SK-N-SH treated with all-trans-retinoic acid at 6 μM for 48 hours (cell line): ENCODE measurements around the gene CXCR6.

Source experiments
- CREB5 ChIP-seq: fragments of 250-450 bp; sonication (Bioruptor Pico); IDR thresholded peaks from 2 replicates; pipeline ENCODE4 v1.5.1; 2020; ENCODE audit warnings: low read depth, mild to moderate bottlenecking, moderate library complexity
- PATZ1 ChIP-seq: fragments of 250-450 bp; sonication (Bioruptor Pico); IDR thresholded peaks from 2 replicates; pipeline ENCODE4 v1.8.0; 2020; ENCODE audit warnings: mild to moderate bottlenecking, moderate library complexity, borderline replicate concordance
- PPARA ChIP-seq: fragments of 250-450 bp; sonication (Bioruptor Pico); IDR thresholded peaks from 2 replicates; pipeline ENCODE4 v1.5.0; 2020; ENCODE audit warnings: mild to moderate bottlenecking, borderline replicate concordance
- RARB ChIP-seq: fragments of 250-450 bp; sonication (Bioruptor Pico); IDR thresholded peaks from 2 replicates; pipeline ENCODE4 v1.8.0; 2021; ENCODE audit warnings: mild to moderate bottlenecking, moderate library complexity
- TSHZ2 ChIP-seq: fragments of 250-450 bp; sonication (Bioruptor Pico); IDR thresholded peaks from 2 replicates; pipeline ENCODE4 v1.5.0; 2020; ENCODE audit warnings: mild to moderate bottlenecking, moderate library complexity
- ZFP3 ChIP-seq: fragments of 250-450 bp; sonication (Bioruptor Pico); IDR thresholded peaks from 2 replicates; pipeline ENCODE4 v1.5.0; 2020; ENCODE audit warnings: mild to moderate bottlenecking, moderate library complexity
- ZFP30 ChIP-seq: fragments of 450-650 bp; formaldehyde crosslinking; IDR thresholded peaks from 2 replicates; pipeline ENCODE4 v1.5.0; 2022; ENCODE audit warnings: mild to moderate bottlenecking, moderate library complexity
- ZNF70 ChIP-seq: fragments of 450-650 bp; formaldehyde crosslinking; IDR thresholded peaks from 2 replicates; pipeline ENCODE4 v1.5.0; 2020; ENCODE audit warnings: mild to moderate bottlenecking, moderate library complexity
- ZNF8 ChIP-seq: fragments of 450-650 bp; formaldehyde crosslinking; IDR thresholded peaks from 2 replicates; pipeline ENCODE4 v1.5.0; 2020; ENCODE audit warnings: mild to moderate bottlenecking, moderate library complexity

- TF ChIP-seq RARB (CRISPR knock-in tag) (no peak), PATZ1 (CRISPR knock-in tag) (no peak), ZFP3 (CRISPR knock-in tag) (no peak), ZFP30 (CRISPR knock-in tag) (no peak), PPARA (CRISPR knock-in tag) (no peak), ZNF8 (no peak), ZNF70 (CRISPR knock-in tag) (no peak), CREB5 (CRISPR knock-in tag) (no peak), TSHZ2 (no peak)
These were observed 23.1 kb downstream of the CXCR6 start for GRCh38 chr3:45966371-45966791.
